ENCODE results near the gene CPZ. TPM values are rescaled to one million over a fixed set of nuclear protein-coding genes. Genes with fewer than 3 reads are reported as not detected.

The CPZ gene
- polyA plus RNA-seq, 1 donor (not counting 4 experiments of a cell fraction or from before 2014, with no cell fraction given) = not detected

DNA sequence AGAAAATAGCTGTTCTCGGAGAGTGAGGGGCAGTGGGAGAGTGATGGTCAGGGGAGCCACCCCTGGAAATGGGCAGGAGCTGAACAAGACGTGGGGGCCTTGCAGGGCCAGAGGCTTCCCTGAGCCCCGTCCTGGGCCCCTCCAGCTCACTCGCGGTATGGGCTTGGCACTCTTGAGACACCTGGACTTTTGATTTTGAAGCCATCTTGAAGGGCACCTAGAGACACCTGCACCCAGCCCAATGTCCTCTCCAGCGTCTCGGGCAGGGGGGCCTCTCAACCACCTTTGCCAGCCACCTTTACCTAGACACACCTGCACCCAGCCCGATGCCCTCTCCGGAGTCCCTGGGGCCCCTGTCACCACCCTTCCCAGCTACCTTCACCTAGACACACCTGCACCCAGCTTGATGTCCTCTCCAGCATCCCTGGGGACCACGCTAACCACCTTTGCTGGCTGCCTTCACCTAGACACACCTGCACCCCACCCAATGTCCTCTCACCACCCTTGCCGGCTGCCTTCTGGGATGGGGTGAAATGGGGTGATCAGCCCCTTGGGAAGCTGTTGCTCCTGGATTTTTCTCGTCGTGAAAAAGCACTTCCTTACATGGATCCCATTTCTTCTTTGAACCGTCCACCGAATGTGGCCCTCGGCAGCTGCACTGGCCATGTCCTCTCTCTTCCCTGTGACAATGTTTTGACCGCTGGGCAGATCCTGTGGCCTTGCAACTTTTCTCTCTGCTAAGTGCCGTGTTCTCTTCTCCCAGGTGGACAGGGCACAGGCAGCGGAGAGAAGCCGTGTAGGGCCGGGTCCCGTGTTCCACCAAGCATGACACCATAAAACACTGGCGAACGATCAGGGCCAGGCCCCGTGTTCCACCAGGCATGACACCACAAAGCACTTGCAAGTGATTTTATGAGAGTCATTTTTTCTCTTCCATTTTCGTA, 47.5 kb downstream of the CPZ start:
- TF ChIP-seq, protein P1, sequence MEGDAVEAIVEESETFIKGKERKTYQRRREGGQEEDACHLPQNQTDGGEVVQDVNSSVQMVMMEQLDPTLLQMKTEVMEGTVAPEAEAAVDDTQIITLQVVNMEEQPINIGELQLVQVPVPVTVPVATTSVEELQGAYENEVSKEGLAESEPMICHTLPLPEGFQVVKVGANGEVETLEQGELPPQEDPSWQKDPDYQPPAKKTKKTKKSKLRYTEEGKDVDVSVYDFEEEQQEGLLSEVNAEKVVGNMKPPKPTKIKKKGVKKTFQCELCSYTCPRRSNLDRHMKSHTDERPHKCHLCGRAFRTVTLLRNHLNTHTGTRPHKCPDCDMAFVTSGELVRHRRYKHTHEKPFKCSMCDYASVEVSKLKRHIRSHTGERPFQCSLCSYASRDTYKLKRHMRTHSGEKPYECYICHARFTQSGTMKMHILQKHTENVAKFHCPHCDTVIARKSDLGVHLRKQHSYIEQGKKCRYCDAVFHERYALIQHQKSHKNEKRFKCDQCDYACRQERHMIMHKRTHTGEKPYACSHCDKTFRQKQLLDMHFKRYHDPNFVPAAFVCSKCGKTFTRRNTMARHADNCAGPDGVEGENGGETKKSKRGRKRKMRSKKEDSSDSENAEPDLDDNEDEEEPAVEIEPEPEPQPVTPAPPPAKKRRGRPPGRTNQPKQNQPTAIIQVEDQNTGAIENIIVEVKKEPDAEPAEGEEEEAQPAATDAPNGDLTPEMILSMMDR (optimal IDR thresholded peaks at IDR 0.05 in 1 of 3, IDR thresholded peaks at IDR 0.05 in 1 of 3, conservative IDR thresholded peaks at IDR 0.05 in 1 of 3; ENCODE audit: extremely low read depth in 1 of 3, insufficient read depth in 2 of 3, low read length in 3 of 3) = no peak
- no peak for TF ChIP-seq EZH2 (IDR thresholded peaks at IDR 0.05; ENCODE audit: low read length)
- no peaks in the 10 kb centered on the region for H3K36me3 ChIP-seq (ENCODE audit: control insufficient read depth in 2 of 2, extremely low read depth in 1 of 2, insufficient read depth in 2 of 2, low read length in 2 of 2)
- no peaks in the 10 kb centered on the region for H3K4me1 ChIP-seq (ENCODE audit: control insufficient read depth, extremely low read depth, insufficient read depth, low read length)

DNA sequence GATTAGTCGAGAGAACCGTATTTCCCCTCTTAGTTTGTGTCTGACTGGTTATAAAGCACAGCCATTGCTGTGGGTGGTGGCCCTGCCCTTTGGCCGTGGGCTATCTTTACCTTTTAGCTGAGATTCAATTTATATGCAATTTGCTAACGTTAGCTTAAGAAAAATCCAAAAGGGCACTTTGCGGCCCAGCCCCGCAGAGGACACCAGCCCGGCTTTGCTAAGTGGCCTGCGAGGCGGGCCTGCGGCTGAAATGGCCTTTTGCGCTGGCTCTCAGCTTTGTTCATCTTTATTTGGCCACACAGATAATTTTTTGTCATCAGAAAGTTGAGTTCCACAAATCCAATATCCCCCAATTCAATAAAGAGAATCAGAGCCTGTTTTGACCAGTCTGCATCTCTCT, 48.3 kb downstream of the CPZ start:
- no peaks in the 10 kb centered on the region for H3K27me3 ChIP-seq (ENCODE audit: control insufficient read depth, extremely low read depth, insufficient read depth, low read length)
- TF ChIP-seq, protein P1 (optimal IDR thresholded peaks at IDR 0.05 in 1 of 3, IDR thresholded peaks at IDR 0.05 in 1 of 3, conservative IDR thresholded peaks at IDR 0.05 in 1 of 3; ENCODE audit: extremely low read depth in 1 of 3, insufficient read depth in 2 of 3, low read length in 3 of 3) = no peak
- no peak for TF ChIP-seq EZH2 (IDR thresholded peaks at IDR 0.05; ENCODE audit: low read length)
- no peaks in the 10 kb centered on the region for H3K9me1 ChIP-seq (ENCODE audit: control insufficient read depth, extremely low read depth, insufficient read depth, low read length)
- DNase-seq (ENCODE audit: low read depth, low spot score) (no peak), FAIRE-seq (no peak)
- H3K27ac ChIP-seq (ENCODE audit: control insufficient read depth, insufficient read depth, low read length) = no peak overlapping the region
- H3K4me2 ChIP-seq (ENCODE audit: control insufficient read depth, extremely low read depth, insufficient read depth, low read depth, low read length) = no peak overlapping the region
- H2AFZ ChIP-seq (ENCODE audit: control insufficient read depth, low read length) = no peak overlapping the region
- no peak overlapping the region for H3K9ac ChIP-seq (ENCODE audit: control insufficient read depth, extremely low read depth, insufficient read depth, low read length)
- no peaks in the 10 kb centered on the region for H3K79me2 ChIP-seq (ENCODE audit: control insufficient read depth, insufficient read depth, low read length)
- no peaks in the 10 kb centered on the region for H4K20me1 ChIP-seq (ENCODE audit: control insufficient read depth, extremely low read depth, insufficient read depth, low read length)
- no peaks in the 10 kb centered on the region for H3K4me1 ChIP-seq (ENCODE audit: control insufficient read depth, extremely low read depth, insufficient read depth, low read length)
- H3K9me3 ChIP-seq (ENCODE audit: control insufficient read depth, low read depth, low read length) = no peaks in the 10 kb centered on the region
- no peaks in the 10 kb centered on the region for H3K36me3 ChIP-seq (ENCODE audit: control insufficient read depth in 2 of 2, extremely low read depth in 1 of 2, insufficient read depth in 2 of 2, low read length in 2 of 2)
- dilution Hi-C loops (cut with MboI; ENCODE audit: extremely low pct_ligation_motif_present, low sequenced_read_pairs) = no loop called here
- H3K4me3 ChIP-seq (ENCODE audit: control insufficient read depth in 2 of 3, extremely low read depth in 1 of 3, insufficient read depth in 2 of 3, low read depth in 1 of 3, low read length in 3 of 3) = no peak overlapping the region

More for the DNA sequence above, 47.5 kb downstream of the CPZ start:
- no peaks in the 10 kb centered on the region for H3K9me3 ChIP-seq (ENCODE audit: control insufficient read depth, low read depth, low read length)
- DNase-seq (ENCODE audit: low read depth, low spot score) = no peak
- no peaks in the 10 kb centered on the region for H3K79me2 ChIP-seq (ENCODE audit: control insufficient read depth, insufficient read depth, low read length)
- H4K20me1 ChIP-seq (ENCODE audit: control insufficient read depth, extremely low read depth, insufficient read depth, low read length) = no peaks in the 10 kb centered on the region
- no peak overlapping the region for H3K27ac ChIP-seq (ENCODE audit: control insufficient read depth, insufficient read depth, low read length)
- no peak for FAIRE-seq
- no peak overlapping the region for H2AFZ ChIP-seq (ENCODE audit: control insufficient read depth, low read length)
- H3K4me2 ChIP-seq (ENCODE audit: control insufficient read depth, extremely low read depth, insufficient read depth, low read depth, low read length) = no peak overlapping the region
- no peaks in the 10 kb centered on the region for H3K27me3 ChIP-seq (ENCODE audit: control insufficient read depth, extremely low read depth, insufficient read depth, low read length)
- dilution Hi-C loops (cut with MboI; ENCODE audit: extremely low pct_ligation_motif_present, low sequenced_read_pairs) = no loop called here
- no peak overlapping the region for H3K4me3 ChIP-seq (ENCODE audit: control insufficient read depth in 2 of 3, extremely low read depth in 1 of 3, insufficient read depth in 2 of 3, low read depth in 1 of 3, low read length in 3 of 3)
- no peaks in the 10 kb centered on the region for H3K9me1 ChIP-seq (ENCODE audit: control insufficient read depth, extremely low read depth, insufficient read depth, low read length)
- no peak overlapping the region for H3K9ac ChIP-seq (ENCODE audit: control insufficient read depth, extremely low read depth, insufficient read depth, low read length)
